IgD-negative memory B cell (primary cell): ENCODE data around the gene FARSA. TPM values are rescaled to one million over a fixed set of nuclear protein-coding genes. Genes with fewer than 3 reads are reported as not detected.
A peak's percentile ranks its signal among the peaks of the same experiment; 100 is the strongest.
"Not testable (repeated sequence)": the region's sequence is repeated elsewhere in the genome, so short reads cannot be mapped to it uniquely, and the experiment has no call there.

Experiments
- H3K27ac Mint-ChIP-seq, 3 donors: one replicate each; pipeline ENCODE4 v1.8.0; 2020 to 2022; ENCODE audit warnings: mild to moderate bottlenecking in 3 of 3, mixed read lengths in 3 of 3, moderate library complexity in 1 of 3
- H3K27me3 Mint-ChIP-seq: one replicate; pipeline ENCODE4 v1.8.0; 2021; ENCODE audit warnings: mixed read lengths
- H3K36me3 Mint-ChIP-seq: one replicate; pipeline ENCODE4 v1.8.0; 2020; ENCODE audit warnings: mild to moderate bottlenecking, mixed read lengths
- H3K4me1 Mint-ChIP-seq, 3 donors: one replicate each; pipeline ENCODE4 v1.8.0; 2020 to 2022; ENCODE audit warnings: mixed read lengths in 3 of 3, mild to moderate bottlenecking in 1 of 3
- H3K4me3 Mint-ChIP-seq, 4 donors: one replicate each; pipeline ENCODE4 v1.8.0; 2020 to 2022; ENCODE audit warnings: mild to moderate bottlenecking in 4 of 4, mixed read lengths in 4 of 4, moderate library complexity in 3 of 4
- H3K9me3 Mint-ChIP-seq, 3 donors: one replicate each; pipeline ENCODE4 v1.8.0; 2020 to 2021; ENCODE audit warnings: mixed read lengths in 3 of 3, mild to moderate bottlenecking in 1 of 3
- polyA plus RNA-seq: library from polyadenylated mRNA; unstranded; fragments of 300-500 nt; fragmentation: Illumina TruSeq; gene quantifications from one replicate; pipeline ENCODE4 v1.2.3, GENCODE V29; 2021

FARSA gene
- polyA plus RNA-seq = 56.8 TPM

GRCh38 chr19:12933287-12934072 lies at the start of gene FARSA:
TSS of gene FARSA (minus strand) at chr19:12933711. CDS start at chr19:12933696, 15 bp downstream.
- no peaks in the 10 kb centered on the region for H3K9me3 Mint-ChIP-seq
- peak within 1 kb of the TSS; percentile 78 to 99 (median 98) for H3K4me3 Mint-ChIP-seq
- no peaks in the 10 kb centered on the region for H3K27me3 Mint-ChIP-seq
- H3K4me1 Mint-ChIP-seq = peaks cover 18 to 32% (median 24%) of the 10 kb centered on the region in 3 donors
- H3K27ac Mint-ChIP-seq = peak within 1 kb of the TSS; percentile 33 to 93 (median 89)
- H3K36me3 Mint-ChIP-seq = peaks cover 1% of the 10 kb centered on the region

DNA sequence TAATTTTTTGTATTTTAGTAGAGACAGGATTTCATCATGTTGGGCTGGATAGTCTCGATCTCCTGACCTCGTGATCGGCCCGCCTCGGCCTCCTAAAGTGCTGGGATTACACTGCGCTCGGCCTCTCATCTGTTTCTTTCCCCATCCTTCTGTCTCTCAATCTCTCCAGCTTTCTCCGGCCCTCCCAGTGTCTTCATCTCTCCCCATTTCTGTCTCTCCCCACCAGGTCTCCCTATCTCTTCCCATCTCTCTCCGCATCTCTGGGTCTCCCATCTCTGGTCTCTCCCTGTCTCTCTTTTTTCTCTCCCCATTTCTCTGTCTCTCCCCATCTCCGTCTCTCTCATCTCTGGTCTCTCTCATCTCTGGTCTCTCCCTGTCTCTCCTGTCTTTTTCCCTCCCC lies 49.6 kb upstream of the FARSA start:
- H3K27me3 Mint-ChIP-seq = peaks cover 4% of the 10 kb centered on the region
- no peak overlapping the region for H3K4me3 Mint-ChIP-seq
- H3K4me1 Mint-ChIP-seq = peaks cover 6 to 9% (median 9%) of the 10 kb centered on the region in 3 donors
- no peaks in the 10 kb centered on the region for H3K9me3 Mint-ChIP-seq
- H3K36me3 Mint-ChIP-seq = no peaks in the 10 kb centered on the region
- H3K27ac Mint-ChIP-seq = no peak overlapping the region

DNA sequence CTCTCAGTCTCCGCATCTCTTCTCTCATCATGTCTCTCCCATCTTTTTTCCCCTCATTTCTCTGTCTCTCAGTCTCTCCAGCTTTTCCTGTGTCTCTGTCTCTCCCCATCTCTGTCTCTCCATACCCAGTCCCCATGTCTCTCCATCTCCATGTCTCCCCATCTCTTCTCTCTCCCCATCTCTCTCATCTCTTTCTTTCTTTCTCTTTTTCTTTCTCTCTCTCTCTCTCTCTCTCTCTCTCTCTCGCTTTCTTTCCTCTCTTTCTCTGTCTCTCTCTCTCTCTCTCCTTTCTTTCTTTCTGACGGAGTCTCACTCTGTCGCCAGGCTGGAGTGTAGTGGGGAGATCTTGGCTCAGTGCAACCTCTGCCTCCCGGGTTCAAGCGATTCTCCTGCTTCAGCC lies 49.1 kb upstream of the FARSA start:
- Mint-ChIP-seq H3K36me3 (no peaks in the 10 kb centered on the region), H3K9me3 (no peaks in the 10 kb centered on the region), H3K4me3 (no peak overlapping the region), H3K27me3 (peaks cover 7% of the 10 kb centered on the region), H3K4me1 (peaks cover 6 to 13% (median 13%) of the 10 kb centered on the region in 3 donors), H3K27ac (no peak overlapping the region)

DNA sequence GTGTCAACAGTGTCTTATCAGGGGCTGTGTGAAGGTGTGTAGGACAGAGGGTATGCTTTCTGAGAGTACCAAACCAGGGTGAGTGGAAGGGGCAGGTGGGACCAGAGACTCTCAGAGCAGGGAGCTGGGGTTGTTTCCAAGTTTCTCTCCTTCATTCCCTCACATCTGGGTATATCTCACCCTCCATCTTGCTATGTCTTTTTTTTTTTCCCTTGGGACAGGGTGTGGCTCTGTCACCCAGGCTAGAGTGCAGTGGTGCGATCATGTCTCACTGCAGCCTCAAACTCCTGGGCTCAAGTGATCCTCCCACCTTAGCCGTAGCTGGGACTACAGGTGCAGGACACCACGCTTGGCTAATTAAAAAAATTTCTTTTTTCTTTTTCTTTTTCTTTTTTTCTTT lies 46.5 kb upstream of the FARSA start:
- Mint-ChIP-seq H3K4me3 (peak overlapping the region in 1 of 4 donors; percentile 3), H3K36me3 (no peaks in the 10 kb centered on the region), H3K27me3 (peaks cover 12% of the 10 kb centered on the region), H3K9me3 (no peaks in the 10 kb centered on the region), H3K27ac (no peak overlapping the region), H3K4me1 (peaks cover 2 to 7% (median 7%) of the 10 kb centered on the region in 3 donors)

- H3K4me1 Mint-ChIP-seq, H3K9me3 Mint-ChIP-seq, H3K36me3 Mint-ChIP-seq, H3K4me3 Mint-ChIP-seq, H3K27ac Mint-ChIP-seq: not testable (repeated sequence)
- H3K27me3 Mint-ChIP-seq = peaks cover 11% of the 10 kb centered on the region
These were observed 42.6 kb upstream of the FARSA start for GRCh38 chr19:12976109-12976508.

DNA sequence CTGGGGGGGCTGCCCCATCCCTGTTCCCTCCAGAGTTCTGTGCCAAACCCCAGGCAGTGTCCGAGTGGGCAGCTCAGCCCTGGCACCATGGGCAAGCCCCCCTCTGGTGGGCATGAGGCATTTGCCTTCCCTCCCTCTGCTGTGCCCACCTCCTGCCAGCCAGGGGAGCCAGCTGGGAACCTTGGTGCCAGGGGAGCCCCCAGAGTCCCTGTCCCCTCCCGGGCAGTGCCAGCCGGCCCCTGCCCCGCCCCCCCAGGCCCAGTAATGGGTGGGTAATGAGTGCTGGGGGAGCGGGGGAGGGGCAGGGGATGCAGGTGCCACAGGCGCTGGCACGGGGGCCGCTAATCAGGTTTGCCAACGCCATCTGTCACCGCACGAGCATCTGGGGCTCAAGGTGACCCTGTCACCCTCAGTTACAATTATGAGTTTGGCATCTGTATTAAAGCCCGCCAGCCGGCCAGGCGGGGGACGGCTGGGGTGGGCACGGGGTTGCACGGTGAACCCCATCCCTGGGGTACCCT lies 41.8 kb upstream of the FARSA start:
- Mint-ChIP-seq H3K27me3 (peaks cover 12% of the 10 kb centered on the region), H3K9me3 (no peaks in the 10 kb centered on the region), H3K36me3 (no peaks in the 10 kb centered on the region), H3K4me1 (peaks cover 0 to 5% (median 5%) of the 10 kb centered on the region in 3 donors), H3K4me3 (no peak overlapping the region), H3K27ac (peak overlapping the region in 1 of 3 donors; percentile 46)

DNA sequence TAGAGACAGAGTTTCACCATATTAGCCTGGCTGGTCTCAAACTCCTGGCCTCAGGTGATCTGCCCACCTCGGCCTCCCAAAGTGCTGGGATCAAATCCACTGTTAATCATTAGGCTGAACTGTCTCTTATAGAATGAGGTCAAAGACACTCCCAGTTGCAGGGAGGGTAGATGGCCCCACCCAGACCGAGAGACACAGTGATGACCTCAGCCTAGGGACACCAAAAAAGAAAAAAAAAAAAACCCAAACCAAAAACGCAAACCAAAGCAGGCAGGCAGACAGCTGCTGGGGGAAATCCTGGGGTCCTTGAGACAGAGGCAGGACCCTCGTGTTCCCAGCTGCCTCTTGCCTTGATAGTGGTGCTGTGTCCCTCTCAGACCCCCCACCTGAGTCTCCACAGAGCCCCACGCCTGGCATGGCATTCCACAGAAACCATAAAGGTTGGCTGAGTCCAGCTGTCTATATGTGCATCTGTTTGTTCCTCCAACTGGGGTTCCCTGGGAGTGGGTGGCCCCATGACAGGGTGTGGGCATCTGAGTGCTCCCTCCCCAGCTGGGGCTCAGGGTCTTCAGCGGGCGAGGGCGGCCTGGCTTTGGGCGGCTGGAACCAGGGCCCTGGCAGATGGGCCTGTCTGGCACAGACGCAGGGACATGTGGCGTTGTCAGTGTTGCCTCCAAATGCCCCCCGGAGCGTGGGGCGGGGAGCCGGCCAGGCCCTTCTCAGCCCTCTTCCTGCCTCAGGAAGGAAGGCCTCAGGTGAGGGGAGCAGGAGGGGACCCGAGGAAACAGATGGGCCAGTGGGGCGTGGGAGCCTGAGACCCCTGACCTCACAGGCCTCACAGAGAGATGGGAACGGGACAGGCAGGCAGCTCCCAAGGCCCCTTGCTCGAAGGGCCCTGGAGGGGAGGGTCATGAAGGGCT lies 41.0 kb upstream of the FARSA start:
- no peak overlapping the region for H3K4me3 Mint-ChIP-seq
- no peak overlapping the region for H3K27ac Mint-ChIP-seq
- H3K36me3 Mint-ChIP-seq = no peaks in the 10 kb centered on the region
- H3K9me3 Mint-ChIP-seq = no peaks in the 10 kb centered on the region
- H3K4me1 Mint-ChIP-seq = peaks cover 0 to 6% (median 5%) of the 10 kb centered on the region in 3 donors
- H3K27me3 Mint-ChIP-seq = peaks cover 12% of the 10 kb centered on the region

- Mint-ChIP-seq H3K4me1 (peaks cover 0 to 6% (median 5%) of the 10 kb centered on the region in 3 donors), H3K4me3 (no peak overlapping the region), H3K27me3 (peaks cover 12% of the 10 kb centered on the region), H3K27ac (no peak overlapping the region), H3K9me3 (no peaks in the 10 kb centered on the region), H3K36me3 (no peaks in the 10 kb centered on the region)
These were observed 39.7 kb upstream of the FARSA start for GRCh38 chr19:12973236-12973635.

- H3K27ac Mint-ChIP-seq = peak overlapping the region in 1 of 3 donors; percentile 56
- H3K27me3 Mint-ChIP-seq = peaks cover 1% of the 10 kb centered on the region
- no peaks in the 10 kb centered on the region for H3K9me3 Mint-ChIP-seq
- H3K36me3 Mint-ChIP-seq = no peaks in the 10 kb centered on the region
- H3K4me3 Mint-ChIP-seq = peak overlapping the region in 1 of 4 donors; percentile 3
- peaks cover 0 to 3% (median 2%) of the 10 kb centered on the region in 3 donors for H3K4me1 Mint-ChIP-seq
These were observed 36.7 kb upstream of the FARSA start for GRCh38 chr19:12970070-12970820.

DNA sequence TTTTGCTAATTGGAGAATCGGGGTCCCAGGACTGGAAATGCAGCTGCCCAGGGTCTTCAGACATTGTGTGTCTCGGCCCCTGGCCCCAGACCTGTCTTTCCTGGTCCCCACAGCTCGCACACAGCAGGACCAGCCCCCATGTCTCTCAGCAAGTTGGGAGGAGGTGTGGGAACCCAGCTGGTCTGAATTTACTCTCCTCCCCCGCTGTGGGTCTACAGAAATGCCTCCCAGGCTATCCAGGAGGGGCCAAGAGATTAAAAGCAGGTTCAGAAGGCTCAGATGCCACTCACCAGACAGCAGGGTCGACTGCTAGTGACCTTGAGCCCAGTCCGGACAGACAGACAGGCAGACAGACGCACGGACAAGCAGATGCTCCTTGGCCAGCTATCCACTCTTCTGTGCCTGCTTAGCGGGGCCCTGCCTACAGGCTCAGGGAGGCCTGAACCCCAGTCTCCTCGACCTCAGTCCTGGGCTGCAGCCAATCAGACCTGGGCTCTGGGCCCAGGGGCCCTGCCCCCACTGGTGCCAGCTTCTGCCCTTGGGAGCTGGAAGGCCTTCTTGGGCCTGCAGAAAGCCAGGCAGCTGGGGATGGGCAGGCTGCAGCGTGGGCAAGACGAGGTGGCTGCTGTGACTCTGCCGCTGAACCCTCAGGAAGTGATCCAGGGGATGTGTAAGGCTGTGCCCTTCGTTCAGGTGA lies 35.9 kb upstream of the FARSA start, which contains the start of gene DAND5:
Gene DAND5 (plus strand): TSS at position 285 of the 697 bp plus-strand sequence. CDS start 85 bp downstream, at position 370.
- Mint-ChIP-seq H3K9me3 (no peaks in the 10 kb centered on the region), H3K27ac (peak within 1 kb of the TSS in 1 of 3 donors; percentile 56), H3K36me3 (no peaks in the 10 kb centered on the region), H3K4me3 (peak within 1 kb of the TSS in 1 of 4 donors; percentile 3), H3K4me1 (peaks cover 0 to 8% (median 5%) of the 10 kb centered on the region in 3 donors), H3K27me3 (peaks cover 1% of the 10 kb centered on the region)

DNA sequence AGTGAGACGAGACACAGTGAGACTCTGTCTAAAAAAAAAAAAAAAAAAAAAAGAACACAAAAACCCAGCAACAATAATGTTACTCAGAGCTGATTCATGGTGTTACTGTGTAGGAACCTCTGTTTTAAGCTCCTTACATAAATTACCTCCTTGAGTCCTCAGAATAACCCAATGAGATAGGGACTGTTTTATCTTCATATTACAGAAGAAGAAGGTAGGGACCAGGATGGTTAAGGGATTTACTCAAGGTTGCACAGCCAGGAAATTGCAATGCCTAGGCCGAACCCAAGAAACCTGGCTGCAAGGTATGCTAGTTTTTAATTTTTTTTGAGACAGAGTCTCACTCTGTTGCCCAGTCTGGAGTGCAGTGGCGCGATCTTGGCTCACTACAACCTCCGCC lies 34.4 kb upstream of the FARSA start:
- no peak overlapping the region for H3K4me3 Mint-ChIP-seq
- peaks cover 0 to 8% (median 5%) of the 10 kb centered on the region in 3 donors for H3K4me1 Mint-ChIP-seq
- peaks cover 4% of the 10 kb centered on the region for H3K27me3 Mint-ChIP-seq
- no peaks in the 10 kb centered on the region for H3K36me3 Mint-ChIP-seq
- H3K9me3 Mint-ChIP-seq = no peaks in the 10 kb centered on the region
- H3K27ac Mint-ChIP-seq = no peak overlapping the region

DNA sequence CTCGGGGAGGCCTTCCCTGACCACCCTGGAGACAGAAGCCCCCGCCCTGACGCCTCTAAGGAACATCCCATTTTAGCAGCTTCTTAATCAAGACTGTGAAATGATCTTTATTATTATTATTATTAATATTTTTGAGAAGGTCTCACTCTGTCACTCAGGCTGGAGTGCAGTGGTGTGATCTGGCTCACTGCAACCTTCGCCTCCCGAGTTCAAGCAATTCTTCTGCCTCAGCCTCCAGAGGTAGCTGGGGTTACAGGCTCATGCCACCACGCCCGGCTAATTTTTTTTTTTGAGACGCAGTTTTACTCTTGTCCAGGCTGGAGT lies 32.3 kb upstream of the FARSA start:
- Mint-ChIP-seq H3K27me3 (peaks cover 4% of the 10 kb centered on the region), H3K4me3 (peak overlapping the region; percentile 25 to 73 (median 64)), H3K36me3 (no peaks in the 10 kb centered on the region), H3K27ac (no peak overlapping the region), H3K9me3 (no peaks in the 10 kb centered on the region), H3K4me1 (peaks cover 0 to 10% (median 5%) of the 10 kb centered on the region in 3 donors)

GRCh38 chr19:12965017-12965811 lies 31.7 kb upstream of the FARSA start:
- Mint-ChIP-seq H3K27me3 (peaks cover 2% of the 10 kb centered on the region), H3K27ac (peak overlapping the region; percentile 5 to 93 (median 83)), H3K9me3 (no peaks in the 10 kb centered on the region), H3K36me3 (no peaks in the 10 kb centered on the region), H3K4me1 (peaks cover 0 to 10% (median 5%) of the 10 kb centered on the region in 3 donors), H3K4me3 (peak overlapping the region; percentile 72 to 94 (median 90))
